GM12878 (cell line): ENCODE results near the gene COL4A2. TPM values are rescaled to one million over a fixed set of nuclear protein-coding genes. Genes with fewer than 3 reads are reported as not detected.

Experiments
- ATAC-seq: fragments of 200-7000 bp; cut with Tn5 transposase; 3 replicates; pipeline ENCODE4 v1.9.1; 2020; ENCODE audit warnings: mild to moderate bottlenecking, moderate library complexity
- BruUV-seq: library from RNA; stranded (reverse); fragments of 400-500 nt; replicated peaks from 2 replicates; lab custom pipeline; 2021; lab: Mats Ljungman, UMichigan
- CTCF ChIA-PET: fragments of 300-600 bp; sonication (Branson Sonifier 250); formaldehyde crosslinking; extraction: SDS; loops from one replicate; lab custom pipeline; 2021; ENCODE audit warnings: inconsistent platforms; lab: Yijun Ruan, JAX
- POLR2A ChIA-PET: fragments of 350-600 bp; formaldehyde crosslinking; extraction: SDS; loops from one replicate; lab custom pipeline; 2021; ENCODE audit warnings: inconsistent platforms; lab: Charles Lee
- RAD21 ChIA-PET: fragments of 300-600 bp; sonication (Branson Sonifier 250); formaldehyde crosslinking; loops from one replicate; lab custom pipeline; 2023; ENCODE audit warnings: antibody characterized with exemption; ENCODE audit not compliant: unreplicated experiment; lab: Charles Lee
- SMC1A ChIA-PET: fragments of 300-600 bp; sonication (Branson Sonifier 250); formaldehyde crosslinking; loops from one replicate; lab custom pipeline; 2023; ENCODE audit not compliant: unreplicated experiment, uncharacterized antibody; lab: Charles Lee
- DNase-seq: peaks from one replicate; pipeline ENCODE4 v3.0.0-alpha.2; 2011; ENCODE audit warnings: low read depth, low spot score
- FAIRE-seq: peaks from 3 replicates; lab custom pipeline; 2011; peaks lifted over from hg19 to GRCh38; lab: Jason Lieb, UNC
- H2AFZ ChIP-seq: 2 replicates; pipeline ENCODE4 v1.6.0; 2011; ENCODE audit warnings: low read depth, low read length, control low read depth; ENCODE audit not compliant: control insufficient read depth
- H3K27ac ChIP-seq: 2 replicates; pipeline ENCODE4 v1.5.1; 2011; ENCODE audit warnings: control low read depth; ENCODE audit not compliant: control insufficient read depth, insufficient read depth
- H3K27me3 ChIP-seq, 2 experiments: replicated peaks in 1 of 2; 2 replicates each; pipeline versions ENCODE4 v1.6.0 to v1.6.1; 2011; ENCODE audit warnings: low read length in 1 of 2; ENCODE audit not compliant: control insufficient read depth in 2 of 2, insufficient read depth in 2 of 2
- H3K36me3 ChIP-seq, 2 experiments: 2 replicates each; pipeline ENCODE4 v1.5.1; 2011; ENCODE audit warnings: low read length in 1 of 2; ENCODE audit not compliant: control insufficient read depth in 2 of 2, insufficient read depth in 2 of 2
- H3K4me1 ChIP-seq: 2 replicates; pipeline ENCODE4 v1.6.1; 2011; ENCODE audit warnings: mild to moderate bottlenecking, low read length, moderate library complexity, mixed read lengths; ENCODE audit not compliant: control insufficient read depth, insufficient read depth
- H3K4me2 ChIP-seq: 2 replicates; pipeline ENCODE4 v1.6.0; 2011; ENCODE audit warnings: control low read depth; ENCODE audit not compliant: control insufficient read depth, insufficient read depth
- H3K4me3 ChIP-seq: fragments of 200-600 bp; sonication (generic); 2 replicates; pipeline ENCODE4 v1.5.1; 2016
- H3K79me2 ChIP-seq: 2 replicates; pipeline ENCODE4 v1.6.0; 2011; ENCODE audit warnings: low read length; ENCODE audit not compliant: control insufficient read depth, insufficient read depth
- H3K9ac ChIP-seq: 2 replicates; pipeline ENCODE4 v1.8.0; 2011; ENCODE audit warnings: low read length, control low read depth, mixed read lengths; ENCODE audit not compliant: control insufficient read depth, insufficient read depth
- H3K9me3 ChIP-seq: replicated peaks from 3 replicates; pipeline ENCODE4 v1.5.1; 2011; ENCODE audit warnings: mild to moderate bottlenecking, low read length; ENCODE audit not compliant: control insufficient read depth, insufficient read depth
- H4K20me1 ChIP-seq: 2 replicates; pipeline ENCODE4 v1.6.0; 2011; ENCODE audit not compliant: control insufficient read depth, insufficient read depth
- HDGF ChIP-seq: fragments of 450-650 bp; IDR thresholded peaks from 2 replicates; pipeline ENCODE4 v1.6.1; 2016; ENCODE audit warnings: antibody characterized with exemption
- MYC ChIP-seq: IDR thresholded peaks from 2 replicates; pipeline ENCODE4 v1.6.1; 2011; ENCODE audit warnings: mild to moderate bottlenecking, low read length, moderate library complexity, inconsistent platforms; ENCODE audit not compliant: insufficient read depth, insufficient replicate concordance, insufficient read length, severe bottlenecking
- POLR2AphosphoS5 ChIP-seq: IDR thresholded peaks from 2 replicates; pipeline ENCODE4 v1.6.1; 2011; ENCODE audit warnings: mild to moderate bottlenecking, low read length, inconsistent platforms
- RB1 ChIP-seq: fragments of 450-650 bp; formaldehyde crosslinking; IDR thresholded peaks from 2 replicates; pipeline ENCODE4 v1.6.1; 2017; ENCODE audit warnings: mild to moderate bottlenecking, borderline replicate concordance
- YBX1 ChIP-seq: fragments of 450-650 bp; IDR thresholded peaks from 2 replicates; pipeline ENCODE4 v1.6.1; 2016; ENCODE audit warnings: antibody characterized with exemption
- ZNF217 ChIP-seq: fragments of 450-650 bp; IDR thresholded peaks from 2 replicates; pipeline ENCODE4 v1.6.1; 2017; ENCODE audit warnings: antibody characterized with exemption, mild to moderate bottlenecking
- WGBS: methylation state at CpG from one replicate; pipeline ENCODE4 v1.1.6; 2016; ENCODE audit warnings: low lambda C conversion rate; ENCODE audit not compliant: insufficient replicate concordance, insufficient coverage; ENCODE audit errors: missing lambda C conversion rate; 5-methylcytosine and 5-hydroxymethylcytosine counted together
- in situ Hi-C: fragments of 300-500 bp; cut with MboI; formaldehyde crosslinking; loops from 9 replicates; pipeline ENCODE4 v1.14.3; 2018; ENCODE audit warnings: mixed read lengths
- intact Hi-C: fragments of 100-400 bp; cut with micrococcal nuclease; formaldehyde crosslinking; loops from one replicate; pipeline ENCODE4 v1.14.2; 2022; ENCODE audit not compliant: unreplicated experiment
- polyA plus RNA-seq, 11 experiments: library from polyadenylated mRNA; depleted of rRNA in 4 of 11; unstranded in 6 of 11; stranded (reverse) in 5 of 11; fragments of >200 nt; fragmentation: Nextera tagmentation in 4 of 11; fragmentation: Illumina TruSeq in 1 of 11; extraction: Ambion mirVana in 4 of 11; extraction: Trizol in 1 of 11; gene quantifications; 1 replicate in 1 of 11; 2 replicates in 10 of 11; pipeline versions ENCODE4 v1.2.1 to v1.2.3, GENCODE V29; 2011 to 2016; ENCODE audit warnings: inconsistent platforms in 2 of 11, missing spikeins in 2 of 11, low read depth in 1 of 11
- total RNA-seq, 4 experiments: library from RNA; depleted of rRNA in 3 of 4; stranded (reverse); fragments of >200 nt in 3 of 4; fragmentation: Illumina TruSeq in 1 of 4; extraction: Trizol in 1 of 4; gene quantifications; 2 replicates each; pipeline versions ENCODE4 v1.2.1 to v1.2.3, GENCODE V29; 2013 to 2021
- TF ChIP-seq, protein P1 (sequence below): fragments of 150-350 bp; IDR thresholded peaks from 2 replicates; pipeline ENCODE4 v1.6.1; 2016; ENCODE audit warnings: low read depth, low read length
- TF ChIP-seq, protein P2 (sequence below): fragments of 450-650 bp; formaldehyde crosslinking; IDR thresholded peaks from 2 replicates; pipeline ENCODE4 v1.4.0; 2020; ENCODE audit warnings: mild to moderate bottlenecking, moderate library complexity
- TF ChIP-seq, protein P3 (sequence below): fragments of 150-350 bp; IDR thresholded peaks from 2 replicates; pipeline ENCODE4 v1.6.1; 2014; ENCODE audit warnings: mild to moderate bottlenecking, low read depth, low read length
- TF ChIP-seq, protein P4 (sequence below): fragments of 450-650 bp; IDR thresholded peaks from 2 replicates; pipeline ENCODE4 v1.6.1; 2016; ENCODE audit warnings: mild to moderate bottlenecking, moderate library complexity, borderline replicate concordance

Gene COL4A2
- total and polyA plus RNA-seq, 10 of the 15 experiments (the other 5 are each of a cell fraction or from before 2014, with no cell fraction given) = 0.16 to 1.6 (median 0.62) TPM; not detected in 3

DNA sequence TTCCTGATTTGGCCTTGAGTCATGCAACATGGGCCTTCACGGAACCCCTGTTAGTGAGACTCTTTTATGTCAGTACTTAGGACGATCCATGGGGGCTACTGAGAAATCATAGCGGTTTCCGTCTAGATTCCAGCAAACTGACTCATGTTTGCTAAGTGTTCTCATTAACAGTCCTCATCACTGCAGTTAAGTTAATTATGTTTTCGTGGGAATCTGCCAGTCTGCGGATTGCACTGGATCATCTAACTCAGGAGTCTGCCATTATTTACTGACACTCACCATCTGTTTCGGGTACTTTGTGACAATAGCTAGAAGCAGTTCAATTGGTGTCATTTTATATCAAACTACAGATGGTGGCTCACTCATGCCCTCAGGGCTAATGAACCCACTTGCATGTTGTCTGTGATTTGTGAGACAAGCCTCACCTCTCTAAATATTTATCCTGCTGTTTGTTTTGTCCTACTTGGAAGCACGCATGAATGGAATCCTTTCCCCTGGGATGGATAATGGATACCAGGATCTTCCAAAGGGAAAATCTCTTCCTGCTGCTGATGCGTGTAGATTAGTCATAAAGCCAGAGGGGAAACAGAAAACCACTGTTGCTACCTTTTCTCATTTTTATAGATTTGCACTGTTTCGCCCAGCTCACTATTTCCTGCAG is 192.7 kb downstream of the COL4A2 start:
- no peak overlapping the region for H2AFZ ChIP-seq
- H3K4me2 ChIP-seq = no peak overlapping the region
- ChIA-PET SMC1A (interaction anchor here (1.2 kb wide), 1 partner anchor 44 kb away, joined by 4 read pairs; no protein-coding TSS in a partner anchor), POLR2A (no interaction called here), RAD21 (no interaction called here), CTCF (interaction anchor here (1.5 to 1.8 kb wide), 2 partner anchors 44 to 277 kb away, joined by 3 to 5 read pairs; no protein-coding TSS in a partner anchor)
- in situ Hi-C loops (no loop called here), intact Hi-C loops (no loop called here)
- H3K36me3 ChIP-seq = no peaks in the 10 kb centered on the region
- peaks cover 2% of the 10 kb centered on the region; the same call in 1 of the 3 replicates for H3K9me3 ChIP-seq
- H3K27ac ChIP-seq = no peak overlapping the region
- H4K20me1 ChIP-seq = no peaks in the 10 kb centered on the region
- H3K4me3 ChIP-seq = no peak overlapping the region
- H3K27me3 ChIP-seq = no peaks in the 10 kb centered on the region
- DNase-seq (no peak), ATAC-seq (no peak), FAIRE-seq (no peak)
- H3K4me1 ChIP-seq = no peaks in the 10 kb centered on the region; the same call in 1 of the 2 replicates
- H3K79me2 ChIP-seq = no peaks in the 10 kb centered on the region
- BruUV-seq = no TSS peak
- H3K9ac ChIP-seq = no peak overlapping the region
- 57% methylated on average over 10 of the region's 10 CpGs for WGBS
- TF ChIP-seq, protein P1, sequence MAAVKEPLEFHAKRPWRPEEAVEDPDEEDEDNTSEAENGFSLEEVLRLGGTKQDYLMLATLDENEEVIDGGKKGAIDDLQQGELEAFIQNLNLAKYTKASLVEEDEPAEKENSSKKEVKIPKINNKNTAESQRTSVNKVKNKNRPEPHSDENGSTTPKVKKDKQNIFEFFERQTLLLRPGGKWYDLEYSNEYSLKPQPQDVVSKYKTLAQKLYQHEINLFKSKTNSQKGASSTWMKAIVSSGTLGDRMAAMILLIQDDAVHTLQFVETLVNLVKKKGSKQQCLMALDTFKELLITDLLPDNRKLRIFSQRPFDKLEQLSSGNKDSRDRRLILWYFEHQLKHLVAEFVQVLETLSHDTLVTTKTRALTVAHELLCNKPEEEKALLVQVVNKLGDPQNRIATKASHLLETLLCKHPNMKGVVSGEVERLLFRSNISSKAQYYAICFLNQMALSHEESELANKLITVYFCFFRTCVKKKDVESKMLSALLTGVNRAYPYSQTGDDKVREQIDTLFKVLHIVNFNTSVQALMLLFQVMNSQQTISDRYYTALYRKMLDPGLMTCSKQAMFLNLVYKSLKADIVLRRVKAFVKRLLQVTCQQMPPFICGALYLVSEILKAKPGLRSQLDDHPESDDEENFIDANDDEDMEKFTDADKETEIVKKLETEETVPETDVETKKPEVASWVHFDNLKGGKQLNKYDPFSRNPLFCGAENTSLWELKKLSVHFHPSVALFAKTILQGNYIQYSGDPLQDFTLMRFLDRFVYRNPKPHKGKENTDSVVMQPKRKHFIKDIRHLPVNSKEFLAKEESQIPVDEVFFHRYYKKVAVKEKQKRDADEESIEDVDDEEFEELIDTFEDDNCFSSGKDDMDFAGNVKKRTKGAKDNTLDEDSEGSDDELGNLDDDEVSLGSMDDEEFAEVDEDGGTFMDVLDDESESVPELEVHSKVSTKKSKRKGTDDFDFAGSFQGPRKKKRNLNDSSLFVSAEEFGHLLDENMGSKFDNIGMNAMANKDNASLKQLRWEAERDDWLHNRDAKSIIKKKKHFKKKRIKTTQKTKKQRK = no peak
- TF ChIP-seq, protein P2, sequence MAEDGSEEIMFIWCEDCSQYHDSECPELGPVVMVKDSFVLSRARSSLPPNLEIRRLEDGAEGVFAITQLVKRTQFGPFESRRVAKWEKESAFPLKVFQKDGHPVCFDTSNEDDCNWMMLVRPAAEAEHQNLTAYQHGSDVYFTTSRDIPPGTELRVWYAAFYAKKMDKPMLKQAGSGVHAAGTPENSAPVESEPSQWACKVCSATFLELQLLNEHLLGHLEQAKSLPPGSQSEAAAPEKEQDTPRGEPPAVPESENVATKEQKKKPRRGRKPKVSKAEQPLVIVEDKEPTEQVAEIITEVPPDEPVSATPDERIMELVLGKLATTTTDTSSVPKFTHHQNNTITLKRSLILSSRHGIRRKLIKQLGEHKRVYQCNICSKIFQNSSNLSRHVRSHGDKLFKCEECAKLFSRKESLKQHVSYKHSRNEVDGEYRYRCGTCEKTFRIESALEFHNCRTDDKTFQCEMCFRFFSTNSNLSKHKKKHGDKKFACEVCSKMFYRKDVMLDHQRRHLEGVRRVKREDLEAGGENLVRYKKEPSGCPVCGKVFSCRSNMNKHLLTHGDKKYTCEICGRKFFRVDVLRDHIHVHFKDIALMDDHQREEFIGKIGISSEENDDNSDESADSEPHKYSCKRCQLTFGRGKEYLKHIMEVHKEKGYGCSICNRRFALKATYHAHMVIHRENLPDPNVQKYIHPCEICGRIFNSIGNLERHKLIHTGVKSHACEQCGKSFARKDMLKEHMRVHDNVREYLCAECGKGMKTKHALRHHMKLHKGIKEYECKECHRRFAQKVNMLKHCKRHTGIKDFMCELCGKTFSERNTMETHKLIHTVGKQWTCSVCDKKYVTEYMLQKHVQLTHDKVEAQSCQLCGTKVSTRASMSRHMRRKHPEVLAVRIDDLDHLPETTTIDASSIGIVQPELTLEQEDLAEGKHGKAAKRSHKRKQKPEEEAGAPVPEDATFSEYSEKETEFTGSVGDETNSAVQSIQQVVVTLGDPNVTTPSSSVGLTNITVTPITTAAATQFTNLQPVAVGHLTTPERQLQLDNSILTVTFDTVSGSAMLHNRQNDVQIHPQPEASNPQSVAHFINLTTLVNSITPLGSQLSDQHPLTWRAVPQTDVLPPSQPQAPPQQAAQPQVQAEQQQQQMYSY (CRISPR knock-in tag) = no peak
- TF ChIP-seq HDGF (no peak), POLR2AphosphoS5 (no peak), ZNF217 (no peak), RB1 (no peak), MYC (no peak), YBX1 (no peak)
- TF ChIP-seq, protein P3, sequence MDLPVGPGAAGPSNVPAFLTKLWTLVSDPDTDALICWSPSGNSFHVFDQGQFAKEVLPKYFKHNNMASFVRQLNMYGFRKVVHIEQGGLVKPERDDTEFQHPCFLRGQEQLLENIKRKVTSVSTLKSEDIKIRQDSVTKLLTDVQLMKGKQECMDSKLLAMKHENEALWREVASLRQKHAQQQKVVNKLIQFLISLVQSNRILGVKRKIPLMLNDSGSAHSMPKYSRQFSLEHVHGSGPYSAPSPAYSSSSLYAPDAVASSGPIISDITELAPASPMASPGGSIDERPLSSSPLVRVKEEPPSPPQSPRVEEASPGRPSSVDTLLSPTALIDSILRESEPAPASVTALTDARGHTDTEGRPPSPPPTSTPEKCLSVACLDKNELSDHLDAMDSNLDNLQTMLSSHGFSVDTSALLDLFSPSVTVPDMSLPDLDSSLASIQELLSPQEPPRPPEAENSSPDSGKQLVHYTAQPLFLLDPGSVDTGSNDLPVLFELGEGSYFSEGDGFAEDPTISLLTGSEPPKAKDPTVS = no peak
- TF ChIP-seq, protein P4, sequence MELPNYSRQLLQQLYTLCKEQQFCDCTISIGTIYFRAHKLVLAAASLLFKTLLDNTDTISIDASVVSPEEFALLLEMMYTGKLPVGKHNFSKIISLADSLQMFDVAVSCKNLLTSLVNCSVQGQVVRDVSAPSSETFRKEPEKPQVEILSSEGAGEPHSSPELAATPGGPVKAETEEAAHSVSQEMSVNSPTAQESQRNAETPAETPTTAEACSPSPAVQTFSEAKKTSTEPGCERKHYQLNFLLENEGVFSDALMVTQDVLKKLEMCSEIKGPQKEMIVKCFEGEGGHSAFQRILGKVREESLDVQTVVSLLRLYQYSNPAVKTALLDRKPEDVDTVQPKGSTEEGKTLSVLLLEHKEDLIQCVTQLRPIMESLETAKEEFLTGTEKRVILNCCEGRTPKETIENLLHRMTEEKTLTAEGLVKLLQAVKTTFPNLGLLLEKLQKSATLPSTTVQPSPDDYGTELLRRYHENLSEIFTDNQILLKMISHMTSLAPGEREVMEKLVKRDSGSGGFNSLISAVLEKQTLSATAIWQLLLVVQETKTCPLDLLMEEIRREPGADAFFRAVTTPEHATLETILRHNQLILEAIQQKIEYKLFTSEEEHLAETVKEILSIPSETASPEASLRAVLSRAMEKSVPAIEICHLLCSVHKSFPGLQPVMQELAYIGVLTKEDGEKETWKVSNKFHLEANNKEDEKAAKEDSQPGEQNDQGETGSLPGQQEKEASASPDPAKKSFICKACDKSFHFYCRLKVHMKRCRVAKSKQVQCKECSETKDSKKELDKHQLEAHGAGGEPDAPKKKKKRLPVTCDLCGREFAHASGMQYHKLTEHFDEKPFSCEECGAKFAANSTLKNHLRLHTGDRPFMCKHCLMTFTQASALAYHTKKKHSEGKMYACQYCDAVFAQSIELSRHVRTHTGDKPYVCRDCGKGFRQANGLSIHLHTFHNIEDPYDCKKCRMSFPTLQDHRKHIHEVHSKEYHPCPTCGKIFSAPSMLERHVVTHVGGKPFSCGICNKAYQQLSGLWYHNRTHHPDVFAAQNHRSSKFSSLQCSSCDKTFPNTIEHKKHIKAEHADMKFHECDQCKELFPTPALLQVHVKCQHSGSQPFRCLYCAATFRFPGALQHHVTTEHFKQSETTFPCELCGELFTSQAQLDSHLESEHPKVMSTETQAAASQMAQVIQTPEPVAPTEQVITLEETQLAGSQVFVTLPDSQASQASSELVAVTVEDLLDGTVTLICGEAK = no peak
